HEK293 (cell line): ENCODE data around the gene NMNAT3.

Experiments
- CTCF ChIP-seq: fragments of 450-650 bp; formaldehyde crosslinking; IDR thresholded peaks from 2 replicates; pipeline ENCODE4 v1.5.1; 2016; ENCODE audit warnings: missing biosample characterization, missing genetic modification characterization
- ZNF518A ChIP-seq: fragments of 450-650 bp; formaldehyde crosslinking; conservative IDR thresholded peaks from 2 replicates; pipeline ENCODE4 v1.5.1; 2016; ENCODE audit warnings: low read depth, missing biosample characterization, missing genetic modification characterization
- ZNF610 ChIP-seq: fragments of 450-650 bp; formaldehyde crosslinking; IDR thresholded peaks from 2 replicates; pipeline ENCODE4 v1.5.1; 2016; ENCODE audit warnings: missing biosample characterization, missing genetic modification characterization, borderline replicate concordance
- ZNF791 ChIP-seq: fragments of 450-650 bp; formaldehyde crosslinking; IDR thresholded peaks from 2 replicates; pipeline ENCODE4 v1.5.1; 2016; ENCODE audit warnings: missing biosample characterization, missing genetic modification characterization

- TF ChIP-seq ZNF791 = no peak
- TF ChIP-seq CTCF (tag by site-specific recombination) = no peak
- no peak for TF ChIP-seq ZNF610 (tag by site-specific recombination)
- no peak for TF ChIP-seq ZNF518A (tag by site-specific recombination)
Observed at GRCh38 chr3:139689122-139689521, 11.3 kb upstream of the NMNAT3 start.
